Measurements from ENCODE around the gene TEX2. TPM values are rescaled to one million over a fixed set of nuclear protein-coding genes. Genes with fewer than 3 reads are reported as not detected.

Gene TEX2
- total RNA-seq, 4 donors from 2014 or later = 29.9 to 59.2 (median 39.9) TPM

DNA sequence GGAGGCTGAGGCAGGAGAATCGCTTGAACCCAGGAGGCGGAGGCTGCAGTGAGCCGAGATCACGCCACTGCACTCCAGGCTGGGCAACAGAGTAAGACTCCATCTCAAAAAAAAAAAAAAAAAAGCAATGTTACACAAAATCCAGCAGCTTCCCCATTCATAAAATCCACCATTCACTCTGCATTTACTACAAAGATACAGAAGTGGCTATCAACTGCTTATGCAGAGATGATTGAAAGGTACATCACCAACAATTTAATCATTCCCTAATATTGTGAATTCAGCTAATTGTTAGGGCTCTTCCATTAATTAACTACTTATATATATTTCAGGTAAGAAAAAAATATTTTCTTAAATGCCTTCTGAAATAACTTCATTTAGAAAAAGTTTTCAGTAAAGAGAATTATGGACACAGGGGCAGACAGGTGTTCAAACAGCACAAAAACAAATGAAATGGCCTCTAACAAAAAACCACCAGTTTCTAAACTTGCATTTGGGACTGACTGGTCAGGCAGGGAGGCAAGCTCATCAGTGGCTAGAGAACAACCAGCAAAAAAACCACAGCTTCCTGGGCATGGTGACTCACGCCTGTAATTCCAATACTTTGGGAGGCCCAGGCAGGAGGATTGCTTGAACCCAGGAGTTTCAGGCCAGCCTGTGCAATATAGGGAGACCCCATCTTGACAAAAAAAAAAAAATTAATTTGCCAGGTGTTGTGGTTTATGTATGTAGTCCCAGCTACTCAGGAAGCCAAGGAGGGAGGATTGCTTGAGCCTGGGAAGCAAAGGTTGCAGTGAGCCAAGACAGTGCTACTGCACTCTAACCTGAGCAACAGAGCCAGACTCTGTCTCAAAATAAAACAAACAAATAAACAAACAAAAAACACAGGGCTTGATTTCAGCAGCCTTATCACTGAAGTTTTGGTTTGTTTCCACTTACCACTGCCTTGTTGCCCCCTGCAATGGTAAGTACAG, 159.4 kb downstream of the TEX2 start:
- WGBS, 2 donors = 88 to 95% methylated on average over 5 of the region's 5 CpGs
- TF ChIP-seq POLR2A (IDR thresholded peaks at IDR 0.05) (no peak), CTCF (IDR thresholded peaks at IDR 0.05) (no peak)
- H3K4me3 ChIP-seq (ENCODE audit: low read depth, poor library complexity, severe bottlenecking) = no peak overlapping the region
- no peak for DNase-seq (ENCODE audit: low spot score in 2 of 2)
- intact Hi-C loops (cut with DNase I; ENCODE audit: low total_unique reads) = no loop called here

GRCh38 chr17:64102627-64103390, 160.3 kb downstream of the TEX2 start:
- 55 to 70% methylated on average over 7 of the region's 7 CpGs for WGBS, 2 donors
- no peak for DNase-seq (ENCODE audit: low spot score in 2 of 2)
- H3K4me3 ChIP-seq (ENCODE audit: low read depth, poor library complexity, severe bottlenecking) = no peak overlapping the region
- TF ChIP-seq CTCF (IDR thresholded peaks at IDR 0.05) (no peak), POLR2A (IDR thresholded peaks at IDR 0.05) (no peak)
- intact Hi-C loops (cut with DNase I; ENCODE audit: low total_unique reads) = no loop called here

DNA sequence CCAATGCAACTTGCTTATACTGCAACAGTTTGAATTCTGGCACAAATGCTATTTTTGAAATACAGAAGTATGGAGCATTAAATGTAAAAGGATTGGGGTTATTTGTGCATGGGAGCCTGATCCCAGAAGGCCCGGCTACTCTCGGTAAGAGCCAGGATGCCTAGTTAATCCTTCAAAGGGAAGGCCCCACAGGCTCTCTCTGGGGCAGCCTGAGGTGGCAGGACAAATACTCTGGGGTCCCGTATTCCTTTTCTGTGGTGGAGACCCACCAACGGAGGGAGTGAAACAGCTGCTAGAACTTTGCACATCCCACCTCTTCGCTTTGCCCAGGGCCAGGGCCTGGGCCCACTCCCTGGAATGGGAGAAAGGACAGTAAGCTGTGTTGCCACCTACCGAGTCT, 163.5 kb downstream of the TEX2 start:
- H3K4me3 ChIP-seq (ENCODE audit: low read depth, poor library complexity, severe bottlenecking) = no peak overlapping the region
- TF ChIP-seq POLR2A (IDR thresholded peaks at IDR 0.05) (no peak), CTCF (IDR thresholded peaks at IDR 0.05) (no peak)
- intact Hi-C loops (cut with DNase I; ENCODE audit: low total_unique reads) = no loop called here
- DNase-seq (ENCODE audit: low spot score in 2 of 2) = no peak
- WGBS, 2 donors = 89 to 97% methylated on average over 6 of the region's 6 CpGs

Other genes with a start within 250 kb of the TEX2 start
- 10 to 100 TPM; 11.5 to 26.8 (median 19.9) TPM for gene ICAM2, start 242.6 kb downstream of the TEX2 start, total RNA-seq
- gene ERN1, start 133.1 kb downstream of the TEX2 start, total RNA-seq = 10 to 100 TPM; 18.2 to 44.0 (median 22.8) TPM
- 10 to 100 TPM; 21.8 to 95.1 (median 38.1) TPM for gene PECAM1, start 127.6 kb upstream of the TEX2 start, total RNA-seq
- 1 to 10 TPM in 1 of 4 donors, not detected in 3; 1.8 TPM for gene MILR1, start 185.9 kb upstream of the TEX2 start, total RNA-seq
- gene POLG2, start 233.8 kb upstream of the TEX2 start, total RNA-seq = 1 to 10 TPM; 2.2 to 7.7 (median 4.2) TPM
- 100 to 1,000 TPM; 497 to 985 (median 764) TPM for gene DDX5, start 243.0 kb upstream of the TEX2 start, total RNA-seq
- gene CEP95, start 243.7 kb upstream of the TEX2 start, total RNA-seq = 10 to 100 TPM; 37.9 to 80.7 (median 54.0) TPM